Osteoblast (primary cell): ENCODE results near the gene TMIE. TPM values are rescaled to one million over a fixed set of nuclear protein-coding genes. Genes with fewer than 3 reads are reported as not detected.

Experiments
- DNase-seq: peaks from one replicate; pipeline ENCODE4 v3.0.0; 2011; ENCODE audit warnings: low spot score, mixed read lengths; ENCODE audit not compliant: insufficient read length; ENCODE audit errors: missing footprints
- H2AFZ ChIP-seq: 2 replicates; pipeline ENCODE4 v1.6.0; 2011; ENCODE audit warnings: mild to moderate bottlenecking, low read length
- H3K27ac ChIP-seq: 2 replicates; pipeline ENCODE4 v1.5.1; 2011; ENCODE audit warnings: mild to moderate bottlenecking, low read depth, low read length, moderate library complexity
- H3K27me3 ChIP-seq: 2 replicates; pipeline ENCODE4 v1.6.0; 2012; ENCODE audit warnings: mild to moderate bottlenecking, control low read depth, inconsistent platforms, low read length, moderate library complexity; ENCODE audit not compliant: insufficient read depth
- H3K36me3 ChIP-seq: 2 replicates; pipeline ENCODE4 v1.5.1; 2011; ENCODE audit warnings: mild to moderate bottlenecking, low read length, control low read depth, moderate library complexity; ENCODE audit not compliant: insufficient read depth
- H3K4me1 ChIP-seq: 2 replicates; pipeline ENCODE4 v1.5.1; 2011; ENCODE audit warnings: mild to moderate bottlenecking, low read length, control low read depth, moderate library complexity; ENCODE audit not compliant: insufficient read depth
- H3K4me2 ChIP-seq: 2 replicates; pipeline ENCODE4 v1.6.0; 2011; ENCODE audit warnings: mild to moderate bottlenecking, low read length; ENCODE audit not compliant: insufficient read depth
- H3K4me3 ChIP-seq: fragments of 200-600 bp; sonication (generic); 3 replicates; pipeline ENCODE4 v1.5.1; 2012; ENCODE audit warnings: mild to moderate bottlenecking, low read length, inconsistent platforms; ENCODE audit not compliant: insufficient read depth
- H3K79me2 ChIP-seq: 2 replicates; pipeline ENCODE4 v1.6.0; 2012; ENCODE audit warnings: mild to moderate bottlenecking, low read length, control low read depth, inconsistent platforms; ENCODE audit not compliant: insufficient read depth
- H3K9me3 ChIP-seq: 2 replicates; pipeline ENCODE4 v1.5.1; 2011; ENCODE audit warnings: low read depth, low read length, control low read depth
- H4K20me1 ChIP-seq: 2 replicates; pipeline ENCODE4 v1.6.0; 2012; ENCODE audit warnings: mild to moderate bottlenecking, low read length, control low read depth; ENCODE audit not compliant: insufficient read depth
- total RNA-seq: library from RNA; depleted of rRNA; stranded (reverse); fragments of >200 nt; gene quantifications from 2 replicates; pipeline ENCODE4 v1.2.3, GENCODE V29; 2012
- TF ChIP-seq, protein P1 (sequence below): IDR thresholded peaks from 2 replicates; pipeline ENCODE4 v1.5.1; 2011; ENCODE audit warnings: mild to moderate bottlenecking, low read depth, low read length, moderate library complexity; ENCODE audit errors: extremely low read depth

TMIE gene
- total RNA-seq, 1 donor = under 0.01 TPM

- no peaks in the 10 kb centered on the region for H3K36me3 ChIP-seq
Measured at GRCh38 chr3:46664971-46665762, 36.0 kb upstream of the TMIE start.

GRCh38 chr3:46665763-46666452, 35.3 kb upstream of the TMIE start:
- peak; percentile 81 for DNase-seq
- peaks cover 6% of the 10 kb centered on the region for H3K27me3 ChIP-seq
- H3K27ac ChIP-seq = no peak overlapping the region
- H3K79me2 ChIP-seq = no peaks in the 10 kb centered on the region
- no peaks in the 10 kb centered on the region for H4K20me1 ChIP-seq
- no peak overlapping the region for H3K4me3 ChIP-seq
- TF ChIP-seq, protein P1, sequence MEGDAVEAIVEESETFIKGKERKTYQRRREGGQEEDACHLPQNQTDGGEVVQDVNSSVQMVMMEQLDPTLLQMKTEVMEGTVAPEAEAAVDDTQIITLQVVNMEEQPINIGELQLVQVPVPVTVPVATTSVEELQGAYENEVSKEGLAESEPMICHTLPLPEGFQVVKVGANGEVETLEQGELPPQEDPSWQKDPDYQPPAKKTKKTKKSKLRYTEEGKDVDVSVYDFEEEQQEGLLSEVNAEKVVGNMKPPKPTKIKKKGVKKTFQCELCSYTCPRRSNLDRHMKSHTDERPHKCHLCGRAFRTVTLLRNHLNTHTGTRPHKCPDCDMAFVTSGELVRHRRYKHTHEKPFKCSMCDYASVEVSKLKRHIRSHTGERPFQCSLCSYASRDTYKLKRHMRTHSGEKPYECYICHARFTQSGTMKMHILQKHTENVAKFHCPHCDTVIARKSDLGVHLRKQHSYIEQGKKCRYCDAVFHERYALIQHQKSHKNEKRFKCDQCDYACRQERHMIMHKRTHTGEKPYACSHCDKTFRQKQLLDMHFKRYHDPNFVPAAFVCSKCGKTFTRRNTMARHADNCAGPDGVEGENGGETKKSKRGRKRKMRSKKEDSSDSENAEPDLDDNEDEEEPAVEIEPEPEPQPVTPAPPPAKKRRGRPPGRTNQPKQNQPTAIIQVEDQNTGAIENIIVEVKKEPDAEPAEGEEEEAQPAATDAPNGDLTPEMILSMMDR = no peak
- H3K4me1 ChIP-seq = peaks cover 7% of the 10 kb centered on the region
- no peak overlapping the region for H2AFZ ChIP-seq
- no peaks in the 10 kb centered on the region for H3K36me3 ChIP-seq
- no peak overlapping the region for H3K4me2 ChIP-seq
- no peaks in the 10 kb centered on the region for H3K9me3 ChIP-seq

More at GRCh38 chr3:46664971-46665762, 36.0 kb upstream of the TMIE start:
- Histone ChIP-seq H3K9me3 (no peaks in the 10 kb centered on the region), H2AFZ (no peak overlapping the region), H3K27me3 (peaks cover 6% of the 10 kb centered on the region), H3K4me1 (peaks cover 7% of the 10 kb centered on the region), H3K4me2 (no peak overlapping the region), H4K20me1 (no peaks in the 10 kb centered on the region), H3K79me2 (no peaks in the 10 kb centered on the region), H3K27ac (no peak overlapping the region), H3K4me3 (no peak overlapping the region)
- TF ChIP-seq, protein P1 = no peak
- peak; percentile 43 for DNase-seq

GRCh38 chr3:46666453-46666845, 34.7 kb upstream of the TMIE start:
- Histone ChIP-seq H3K27me3 (peaks cover 6% of the 10 kb centered on the region), H3K4me2 (no peak overlapping the region), H3K36me3 (no peaks in the 10 kb centered on the region), H3K4me1 (peaks cover 7% of the 10 kb centered on the region), H3K79me2 (no peaks in the 10 kb centered on the region), H3K9me3 (no peaks in the 10 kb centered on the region), H3K4me3 (no peak overlapping the region), H4K20me1 (no peaks in the 10 kb centered on the region), H3K27ac (no peak overlapping the region), H2AFZ (no peak overlapping the region)
- TF ChIP-seq, protein P1 = no peak
- peak; percentile 51 for DNase-seq

- Histone ChIP-seq H4K20me1 (no peaks in the 10 kb centered on the region), H3K27ac (no peak overlapping the region), H2AFZ (no peak overlapping the region), H3K27me3 (peaks cover 6% of the 10 kb centered on the region), H3K79me2 (no peaks in the 10 kb centered on the region), H3K4me3 (no peak overlapping the region), H3K4me2 (no peak overlapping the region), H3K9me3 (no peaks in the 10 kb centered on the region), H3K4me1 (peaks cover 7% of the 10 kb centered on the region), H3K36me3 (no peaks in the 10 kb centered on the region)
- peak; percentile 53 for DNase-seq
- TF ChIP-seq, protein P1 = no peak
Measured at GRCh38 chr3:46667061-46667621, 34.1 kb upstream of the TMIE start.
